GM12873 (cell line): ENCODE measurements around the gene FAM118B.

Experiments used
- TF ChIP-seq, protein P1 (sequence below): IDR thresholded peaks from 2 replicates; pipeline ENCODE4 v1.5.1; 2012; ENCODE audit warnings: low read depth, mild to moderate bottlenecking, moderate library complexity, low read length, control low read depth; ENCODE audit not compliant: insufficient read depth; ENCODE audit errors: missing control alignments

Gene FAM118B

DNA sequence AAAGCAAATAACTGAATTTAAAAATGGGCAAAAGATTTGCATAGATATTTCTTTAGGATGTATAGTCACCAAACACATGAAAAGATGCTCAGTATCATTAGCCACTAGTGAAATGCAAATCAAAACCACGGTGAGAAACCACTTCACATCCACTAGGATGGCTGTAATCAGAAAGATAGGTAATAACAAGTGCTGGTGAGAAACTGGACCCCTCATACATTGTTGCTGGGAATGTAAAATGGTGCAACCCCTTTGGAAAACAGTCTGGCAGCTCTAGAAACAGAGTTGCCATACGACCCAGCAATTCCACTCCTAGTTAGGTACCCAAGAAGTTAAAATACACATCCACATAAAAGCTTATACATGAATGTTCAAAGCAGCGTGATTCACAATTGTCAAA lies 16.5 kb upstream of the FAM118B start:
- TF ChIP-seq, protein P1, sequence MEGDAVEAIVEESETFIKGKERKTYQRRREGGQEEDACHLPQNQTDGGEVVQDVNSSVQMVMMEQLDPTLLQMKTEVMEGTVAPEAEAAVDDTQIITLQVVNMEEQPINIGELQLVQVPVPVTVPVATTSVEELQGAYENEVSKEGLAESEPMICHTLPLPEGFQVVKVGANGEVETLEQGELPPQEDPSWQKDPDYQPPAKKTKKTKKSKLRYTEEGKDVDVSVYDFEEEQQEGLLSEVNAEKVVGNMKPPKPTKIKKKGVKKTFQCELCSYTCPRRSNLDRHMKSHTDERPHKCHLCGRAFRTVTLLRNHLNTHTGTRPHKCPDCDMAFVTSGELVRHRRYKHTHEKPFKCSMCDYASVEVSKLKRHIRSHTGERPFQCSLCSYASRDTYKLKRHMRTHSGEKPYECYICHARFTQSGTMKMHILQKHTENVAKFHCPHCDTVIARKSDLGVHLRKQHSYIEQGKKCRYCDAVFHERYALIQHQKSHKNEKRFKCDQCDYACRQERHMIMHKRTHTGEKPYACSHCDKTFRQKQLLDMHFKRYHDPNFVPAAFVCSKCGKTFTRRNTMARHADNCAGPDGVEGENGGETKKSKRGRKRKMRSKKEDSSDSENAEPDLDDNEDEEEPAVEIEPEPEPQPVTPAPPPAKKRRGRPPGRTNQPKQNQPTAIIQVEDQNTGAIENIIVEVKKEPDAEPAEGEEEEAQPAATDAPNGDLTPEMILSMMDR, result no peak

DNA sequence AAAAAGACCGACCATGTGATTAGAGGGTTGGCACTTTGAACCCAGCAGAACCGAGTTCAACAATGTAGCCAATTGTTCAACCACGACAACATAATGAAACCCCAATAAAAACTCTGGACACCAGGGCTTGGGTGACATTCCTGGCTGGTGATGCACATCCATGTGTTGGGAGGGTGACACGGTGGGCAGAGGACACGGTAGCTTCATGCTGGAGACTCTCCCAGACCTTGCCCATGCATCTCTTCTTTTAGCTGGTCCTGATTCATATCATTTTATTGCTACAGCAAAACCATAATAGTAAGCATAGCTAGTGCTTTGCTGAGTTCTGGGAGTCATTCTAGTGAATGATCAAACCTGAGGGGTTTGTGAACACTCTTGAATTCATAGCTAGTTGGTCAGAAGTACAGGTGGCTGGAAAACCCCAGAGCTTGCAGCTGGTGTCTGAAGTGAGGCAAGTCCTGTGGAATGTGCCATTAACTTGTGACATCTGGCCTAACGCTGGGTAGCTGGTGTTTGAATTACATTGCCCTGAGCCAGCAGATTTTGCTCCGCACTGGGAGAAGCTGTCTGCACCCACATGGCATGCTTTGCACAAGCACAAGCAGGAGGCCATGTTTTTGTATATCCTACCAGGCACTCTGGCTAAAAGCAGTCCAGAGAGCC lies 14.2 kb upstream of the FAM118B start:
- TF ChIP-seq, protein P1, result no peak

DNA sequence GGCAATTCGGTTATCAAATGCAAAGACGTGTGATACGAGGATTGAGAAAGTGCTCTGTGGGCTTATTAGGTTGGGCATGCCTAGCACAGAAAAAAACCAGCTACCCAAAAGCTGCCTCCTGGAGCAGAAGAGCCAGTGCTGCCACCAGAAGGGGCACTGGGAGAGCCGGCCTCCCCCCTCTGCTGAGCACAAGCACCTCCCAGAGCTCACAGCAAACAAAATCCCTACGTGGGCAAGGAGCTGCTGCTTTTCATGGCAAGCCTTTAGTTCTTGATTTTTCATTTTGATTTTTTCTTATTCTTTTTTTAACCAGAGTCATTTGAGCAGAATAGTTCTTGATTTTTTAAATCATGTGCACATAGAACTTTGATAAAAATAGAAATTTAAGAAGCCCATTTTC lies 12.9 kb upstream of the FAM118B start:
- TF ChIP-seq, protein P1, result no peak

DNA sequence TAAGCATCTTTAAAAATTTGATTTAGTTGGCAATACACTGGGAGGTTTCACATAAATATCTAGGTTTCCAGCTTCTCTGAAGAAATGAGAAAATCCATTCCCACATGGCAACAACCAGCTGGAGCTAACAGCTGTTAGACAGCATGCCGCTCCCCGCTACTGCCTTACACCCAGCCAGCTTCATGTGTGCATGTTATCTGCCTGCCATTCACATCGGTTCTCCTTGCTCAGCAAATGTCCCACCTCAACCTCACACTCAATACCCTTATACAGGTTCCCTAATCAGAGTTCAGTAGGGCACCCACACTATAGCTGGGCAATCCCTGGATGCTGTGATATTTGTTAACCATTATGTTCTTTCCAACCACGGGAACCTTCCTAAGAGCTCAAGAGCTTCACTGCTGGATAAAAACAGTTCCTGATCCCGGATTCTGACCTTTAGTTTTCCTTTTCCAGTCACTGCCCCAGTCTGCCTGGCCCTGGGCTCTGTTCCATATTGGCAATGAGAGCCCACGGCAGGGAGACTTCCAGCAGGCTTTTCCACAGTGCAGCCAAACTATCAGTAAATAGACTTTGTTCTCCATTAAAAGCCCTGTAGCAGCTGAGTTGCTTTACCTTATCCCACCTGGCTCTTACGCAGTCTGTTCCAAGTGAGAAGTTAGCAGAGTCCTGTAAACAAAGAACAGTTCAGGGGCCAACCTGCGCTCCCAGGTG lies 8.8 kb upstream of the FAM118B start:
- TF ChIP-seq, protein P1, result no peak

DNA sequence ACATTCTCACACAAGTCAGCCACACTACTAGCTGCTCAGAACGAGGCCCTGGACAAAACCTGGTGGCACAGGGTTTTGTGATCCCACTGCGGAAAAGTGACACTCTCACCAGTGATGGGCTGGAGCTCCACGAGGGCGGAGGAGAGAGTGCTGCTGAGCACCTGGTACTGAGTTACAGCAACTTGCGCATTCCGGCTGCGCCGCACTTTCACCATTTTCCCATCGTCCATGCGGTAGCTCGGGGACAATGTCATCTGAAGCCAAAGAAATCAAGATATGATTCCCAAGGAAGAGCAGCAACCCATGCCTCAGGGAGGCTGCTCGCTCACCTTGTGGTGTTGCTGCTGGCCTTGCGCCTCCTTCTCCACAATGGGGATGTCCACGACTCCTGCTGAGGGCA lies 6.2 kb upstream of the FAM118B start:
- TF ChIP-seq, protein P1, result no peak

DNA sequence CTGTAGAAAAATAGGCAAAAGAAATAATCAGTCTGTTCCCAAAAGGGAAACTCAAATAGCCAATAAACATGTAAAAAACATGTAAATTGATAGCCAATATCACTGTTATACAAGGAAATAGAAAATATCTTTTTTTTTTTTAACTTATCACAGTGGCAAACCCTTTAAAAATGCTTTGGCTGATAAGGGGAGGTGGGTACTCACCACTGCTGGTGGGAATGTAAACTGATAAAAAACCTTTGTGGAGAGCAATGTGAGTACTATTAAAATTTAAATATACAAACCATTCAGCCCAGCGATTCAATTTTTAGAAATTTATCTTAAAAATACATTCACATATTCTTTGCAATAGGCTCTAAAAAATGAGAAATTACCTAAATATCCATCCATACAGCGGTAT lies 3.7 kb upstream of the FAM118B start:
- TF ChIP-seq, protein P1, result no peak

DNA sequence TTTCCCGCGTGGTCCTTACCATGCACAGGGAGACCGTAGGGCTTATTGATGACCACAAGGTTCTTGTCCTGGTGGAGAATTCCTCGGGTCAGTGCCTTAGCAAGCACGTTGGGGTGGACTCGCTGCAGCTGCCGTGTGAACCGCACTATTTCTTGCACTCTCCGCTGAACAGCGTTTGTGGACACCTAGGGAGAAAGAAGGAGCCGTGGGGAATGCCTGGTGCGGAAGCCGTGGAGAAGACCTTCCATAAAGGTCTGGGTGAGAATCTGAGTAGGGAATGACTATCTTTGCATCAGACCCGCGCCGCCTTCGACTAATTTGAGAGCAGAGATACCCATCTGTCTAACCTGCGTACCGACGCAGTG lies 729 bp upstream of the FAM118B start:
- TF ChIP-seq, protein P1, result no peak
